Brain microvascular endothelial cell (primary cell): ENCODE results near the gene MCC.

Experiments
- DNase-seq: peaks from one replicate; pipeline ENCODE4 v3.0.0-alpha.2; 2020
- H3K27ac ChIP-seq: fragments of 250-450 bp; sonication (Bioruptor Pico); 2 replicates; pipeline ENCODE4 v1.5.1; 2020; ENCODE audit warnings: mild to moderate bottlenecking, moderate library complexity
- H3K27me3 ChIP-seq: fragments of 250-450 bp; sonication (Bioruptor Pico); replicated peaks from 2 replicates; pipeline ENCODE4 v1.5.1; 2020; ENCODE audit warnings: mild to moderate bottlenecking
- H3K36me3 ChIP-seq: fragments of 250-450 bp; sonication (Bioruptor Pico); replicated peaks from 2 replicates; pipeline ENCODE4 v1.5.1; 2020; ENCODE audit warnings: mild to moderate bottlenecking
- H3K4me3 ChIP-seq: 2 replicates; pipeline ENCODE4 v1.5.1; 2011; ENCODE audit warnings: low read depth, mild to moderate bottlenecking, control low read depth, low read length, moderate library complexity
- CTCF ChIP-seq: IDR thresholded peaks from 2 replicates; pipeline ENCODE4 v1.5.1; 2011; ENCODE audit warnings: low read depth, mild to moderate bottlenecking, moderate library complexity, low read length, control low read depth, inconsistent platforms; ENCODE audit errors: missing control alignments
- in situ Hi-C: cut with HindIII; loops from 2 replicates; pipeline ENCODE4 v1.10.0; 2017; ENCODE audit warnings: low sequenced_read_pairs, low pct_ligation_motif_present

The MCC gene

GRCh38 chr5:113317636-113318035 lies 170.6 kb downstream of the MCC start:
- Histone ChIP-seq H3K36me3 (no peaks in the 10 kb centered on the region), H3K27me3 (no peaks in the 10 kb centered on the region), H3K27ac (no peak overlapping the region), H3K4me3 (no peak overlapping the region)
- no peak for DNase-seq
- TF ChIP-seq CTCF: no peak
- in situ Hi-C loops: no loop called here

DNA sequence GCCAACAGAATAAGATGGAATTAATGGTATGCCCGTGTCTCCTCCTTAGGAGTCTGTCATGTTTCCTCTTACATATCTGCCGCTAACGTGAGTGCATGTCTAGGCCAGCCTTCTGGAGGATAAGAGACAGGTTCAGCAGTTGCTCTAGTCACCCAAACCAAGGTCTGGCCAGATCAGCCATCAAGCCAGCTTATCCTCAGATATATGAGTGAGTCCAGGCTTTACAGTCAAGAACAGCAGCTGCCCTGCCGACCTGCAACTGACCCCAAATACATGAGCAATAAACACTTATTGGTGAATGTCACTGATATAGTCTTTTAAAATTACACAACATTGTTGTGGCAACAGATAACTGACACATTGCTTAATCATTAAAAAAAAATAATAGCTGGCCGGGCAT lies 177.0 kb downstream of the MCC start:
- Histone ChIP-seq H3K36me3 (no peaks in the 10 kb centered on the region), H3K27me3 (no peaks in the 10 kb centered on the region), H3K4me3 (no peak overlapping the region), H3K27ac (no peak overlapping the region)
- no peak for TF ChIP-seq CTCF
- in situ Hi-C loops: no loop called here
- no peak for DNase-seq

- Histone ChIP-seq H3K27ac (no peak overlapping the region), H3K36me3 (no peaks in the 10 kb centered on the region), H3K4me3 (no peak overlapping the region), H3K27me3 (no peaks in the 10 kb centered on the region)
- DNase-seq: no peak
- TF ChIP-seq CTCF: no peak
- in situ Hi-C loops: no loop called here
Measured at GRCh38 chr5:113302120-113302519, 186.1 kb downstream of the MCC start.

- in situ Hi-C loops: no loop called here
- DNase-seq: no peak
- no peaks in the 10 kb centered on the region for H3K27me3 ChIP-seq
Measured at GRCh38 chr5:113299591-113299990, 188.7 kb downstream of the MCC start.

DNA sequence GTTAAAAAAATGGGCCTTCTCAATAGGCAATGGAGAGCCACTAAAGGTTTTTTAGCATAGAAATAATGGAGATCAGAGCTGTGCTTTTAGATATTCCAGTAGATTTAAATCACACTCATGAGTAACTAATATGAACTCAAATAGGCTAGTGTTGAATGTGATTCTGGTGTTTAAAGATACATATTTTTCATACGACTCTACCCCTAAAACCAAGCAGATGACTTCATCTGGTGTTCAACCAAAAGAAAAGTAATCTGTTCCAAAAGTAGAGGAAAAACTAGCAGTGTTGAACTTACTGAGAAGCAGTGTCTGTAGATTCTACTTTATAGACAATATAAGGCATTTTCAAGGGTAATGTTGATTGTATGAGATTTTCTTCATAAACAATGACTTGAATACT lies 191.6 kb downstream of the MCC start:
- H3K27me3 ChIP-seq: no peaks in the 10 kb centered on the region
- DNase-seq: no peak
- in situ Hi-C loops: no loop called here
- H3K27ac ChIP-seq: no peak overlapping the region
- no peak overlapping the region for H3K4me3 ChIP-seq
- H3K36me3 ChIP-seq: no peaks in the 10 kb centered on the region
- TF ChIP-seq CTCF: no peak

More at GRCh38 chr5:113299591-113299990, 188.7 kb downstream of the MCC start:
- no peak overlapping the region for H3K4me3 ChIP-seq
- no peak for TF ChIP-seq CTCF
- H3K27ac ChIP-seq: no peak overlapping the region
- no peaks in the 10 kb centered on the region for H3K36me3 ChIP-seq

DNA sequence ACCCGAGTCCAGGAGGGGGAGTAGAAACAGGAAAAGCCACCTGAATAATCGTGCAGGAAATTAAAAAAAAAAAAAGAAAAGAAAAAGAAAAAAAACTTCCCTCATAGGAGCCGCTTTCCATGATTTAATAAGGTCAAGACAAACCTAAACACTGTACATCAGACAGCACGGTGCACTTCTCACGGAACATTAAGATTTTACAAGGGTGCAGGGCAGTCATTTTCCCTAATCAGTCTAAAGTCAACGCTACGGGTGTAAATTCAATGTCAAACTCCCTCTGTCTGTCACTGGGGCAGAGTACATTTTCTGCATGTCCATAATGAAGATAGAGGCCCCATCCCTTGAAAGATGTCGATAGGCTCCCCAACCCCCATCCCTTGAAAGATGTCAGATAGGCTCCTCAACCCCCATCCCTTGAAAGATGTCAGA lies 193.1 kb downstream of the MCC start:
- no peak for DNase-seq
- no peak for TF ChIP-seq CTCF
- in situ Hi-C loops: no loop called here
- Histone ChIP-seq H3K27ac (no peak overlapping the region), H3K27me3 (no peaks in the 10 kb centered on the region), H3K4me3 (peak overlapping the region; percentile 81), H3K36me3 (no peaks in the 10 kb centered on the region)
